Measurements from ENCODE around the gene NHERF2.

The NHERF2 gene

DNA sequence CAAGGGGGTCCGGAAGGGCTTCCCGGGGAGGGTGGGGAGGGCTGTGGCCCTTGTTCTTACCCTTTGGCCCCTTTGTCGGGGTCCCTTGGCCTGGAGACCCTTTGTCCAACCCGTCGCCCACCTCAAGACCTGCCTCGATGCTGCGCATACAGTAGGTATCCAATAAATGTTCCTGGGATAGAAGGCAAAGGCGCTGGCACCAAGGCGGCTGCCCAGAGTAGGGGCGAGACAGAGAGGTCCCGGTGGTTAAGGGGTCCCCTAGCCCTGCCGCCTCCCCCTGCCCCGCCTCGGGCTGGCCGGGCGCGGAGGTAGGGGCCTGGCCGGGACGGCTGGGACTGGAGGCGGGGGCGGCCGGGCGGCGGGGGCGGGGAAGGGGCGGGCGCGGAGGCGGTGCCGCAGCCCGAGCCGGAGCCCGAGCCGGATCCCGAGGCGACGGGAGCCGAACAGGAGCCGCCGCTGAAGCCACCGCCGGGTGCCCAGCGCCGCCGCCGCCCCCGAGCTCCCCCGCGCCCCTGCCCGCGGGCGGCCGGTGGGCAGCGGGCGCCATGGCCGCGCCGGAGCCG is at the start of gene NHERF2:
Gene NHERF2, plus strand, starts transcription at position 442 of the 563 bp plus-strand sequence. Its CDS starts 104 bp downstream, at position 546.
- no peak for TF ChIP-seq CTCF (IDR thresholded peaks at IDR 0.05; ENCODE audit: low read depth, low read length)

GRCh38 chr16:1976951-1977874 is 49.5 kb upstream of the NHERF2 start:
- TF ChIP-seq CTCF (IDR thresholded peaks at IDR 0.05; ENCODE audit: low read depth, low read length): no peak
- DNase-seq (ENCODE audit: extremely low read depth, low read depth): no peak

More for the DNA sequence above, at the start of gene NHERF2:
- DNase-seq (ENCODE audit: extremely low read depth, low read depth): no peak

DNA sequence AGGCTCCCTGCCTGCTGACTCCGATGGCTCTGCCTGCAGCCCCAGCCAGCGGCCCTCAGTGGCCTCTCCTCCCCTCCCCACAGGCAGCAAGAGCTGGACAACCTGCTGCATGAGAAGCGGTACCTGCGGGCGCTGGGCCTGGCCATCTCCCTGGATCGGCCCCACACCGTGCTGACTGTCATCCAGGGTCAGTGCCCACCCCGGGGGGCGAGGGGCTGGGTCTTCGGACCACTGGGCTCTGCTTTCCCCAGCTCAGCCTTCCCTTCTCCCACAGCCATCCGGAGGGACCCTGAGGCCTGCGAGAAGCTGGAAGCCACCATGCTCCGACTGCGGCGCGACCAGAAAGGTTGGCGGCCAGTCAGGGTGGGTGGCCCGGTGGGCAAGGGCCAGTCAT is 48.8 kb upstream of the NHERF2 start:
- no peak for DNase-seq (ENCODE audit: extremely low read depth, low read depth)
- TF ChIP-seq CTCF (IDR thresholded peaks at IDR 0.05; ENCODE audit: low read depth, low read length): no peak

- TF ChIP-seq CTCF (IDR thresholded peaks at IDR 0.05; ENCODE audit: low read depth, low read length): no peak
- no peak for DNase-seq (ENCODE audit: extremely low read depth, low read depth)
Measured at GRCh38 chr16:1978476-1979120, 48.1 kb upstream of the NHERF2 start.

DNA sequence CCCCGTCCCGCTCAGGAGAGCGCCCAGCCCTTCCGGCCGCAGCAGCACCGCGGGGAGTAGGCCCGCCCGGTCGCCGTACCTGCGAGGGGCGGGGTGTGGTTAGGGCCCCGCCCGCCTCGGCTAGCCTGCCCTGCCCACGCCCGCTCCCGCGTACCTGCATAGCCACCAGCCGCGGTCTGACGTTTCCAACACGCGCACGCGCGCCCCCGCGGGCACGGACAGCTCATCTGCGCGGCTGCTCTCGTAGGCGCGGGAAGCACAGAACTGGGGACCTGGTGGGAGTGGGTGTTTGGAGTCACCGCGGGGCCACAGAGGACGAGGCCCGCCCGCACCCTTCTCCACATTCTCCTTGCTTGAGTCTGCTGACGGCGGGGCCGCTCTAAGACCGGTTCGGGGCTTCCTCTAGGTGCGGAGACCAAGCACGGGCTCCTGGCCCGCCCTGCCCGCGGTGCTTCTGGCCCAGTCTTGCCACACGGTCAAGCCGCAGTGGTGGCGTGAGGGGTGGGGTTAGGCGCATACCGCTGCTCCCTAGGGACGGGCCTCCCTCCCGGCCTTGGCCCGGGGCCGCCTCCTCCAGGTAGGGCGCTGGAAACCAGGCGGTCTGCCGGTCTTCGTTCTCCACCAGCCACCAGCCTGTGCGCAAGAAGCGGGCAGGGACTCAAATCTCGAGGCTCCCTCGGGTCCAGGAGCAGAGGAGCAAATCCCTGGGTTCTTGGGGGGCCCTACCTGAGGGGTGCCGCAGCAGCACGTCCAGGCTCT is 47.3 kb upstream of the NHERF2 start:
- no peak for TF ChIP-seq CTCF (IDR thresholded peaks at IDR 0.05; ENCODE audit: low read depth, low read length)
- DNase-seq (ENCODE audit: extremely low read depth, low read depth): no peak

GRCh38 chr16:1980030-1980769 is 46.5 kb upstream of the NHERF2 start:
- no peak for TF ChIP-seq CTCF (IDR thresholded peaks at IDR 0.05; ENCODE audit: low read depth, low read length)
- no peak for DNase-seq (ENCODE audit: extremely low read depth, low read depth)
